ENCODE results near the gene R3HDM1. TPM values are rescaled to one million over a fixed set of nuclear protein-coding genes. Genes with fewer than 3 reads are reported as not detected.

Gene R3HDM1
- total RNA-seq, 2 experiments from 2014 or later: 57.8 to 58.7 TPM

GRCh38 chr2:135744760-135745314, 213.6 kb downstream of the R3HDM1 start:
- POLR2A ChIA-PET: no interaction called here
- CTCF ChIA-PET: interaction anchor here (1.0 to 1.4 kb wide), 2 partner anchors 11 to 15 kb away, joined by 3 to 4 read pairs; no protein-coding TSS in a partner anchor

- ChIA-PET POLR2A (no interaction called here), CTCF (interaction anchor here (1.0 to 1.4 kb wide), 2 partner anchors 10 to 14 kb away, joined by 3 to 4 read pairs; no protein-coding TSS in a partner anchor)
Measured at GRCh38 chr2:135745545-135745944, 214.3 kb downstream of the R3HDM1 start.

GRCh38 chr2:135755573-135755972, 224.3 kb downstream of the R3HDM1 start:
- ChIA-PET POLR2A (no interaction called here), CTCF (interaction anchor here (1.8 kb wide), 1 partner anchor 10 kb away, joined by 4 read pairs; no protein-coding TSS in a partner anchor)

GRCh38 chr2:135756692-135757091, 225.4 kb downstream of the R3HDM1 start:
- POLR2A ChIA-PET: no interaction called here
- CTCF ChIA-PET: interaction anchor here (1.8 kb wide), 1 partner anchor 12 kb away, joined by 4 read pairs; no protein-coding TSS in a partner anchor

- CTCF ChIA-PET: no interaction called here
- POLR2A ChIA-PET: no interaction called here
Measured at GRCh38 chr2:135762022-135762421, 230.7 kb downstream of the R3HDM1 start.

- ChIA-PET POLR2A (no interaction called here), CTCF (no interaction called here)
Measured at GRCh38 chr2:135762530-135762929, 231.2 kb downstream of the R3HDM1 start.

GRCh38 chr2:135768863-135769262, 237.6 kb downstream of the R3HDM1 start:
- ChIA-PET POLR2A (no interaction called here), CTCF (no interaction called here)

- ChIA-PET CTCF (interaction anchor here (1.4 kb wide), 1 partner anchor 78 kb away, joined by 3 read pairs; no protein-coding TSS in a partner anchor), POLR2A (interaction anchor here (0.5 kb wide), 1 partner anchor 25 kb away, joined by 3 read pairs; no protein-coding TSS in a partner anchor)
Measured at GRCh38 chr2:135773319-135773718, 242.0 kb downstream of the R3HDM1 start.

- ChIA-PET POLR2A (no interaction called here), CTCF (interaction anchor here (1.4 kb wide), 1 partner anchor 77 kb away, joined by 3 read pairs; no protein-coding TSS in a partner anchor)
Measured at GRCh38 chr2:135773917-135774316, 242.6 kb downstream of the R3HDM1 start.

Other genes starting within 250 kb of the R3HDM1 start
- gene ZRANB3, start 266 bp upstream of the R3HDM1 start, total RNA-seq: 10 to 100 TPM; 10.2 to 10.7 TPM
- 10 to 100 TPM; 74.6 to 85.0 TPM for gene UBXN4, start 210.4 kb downstream of the R3HDM1 start, total RNA-seq

Measured in activated CD8-positive, alpha-beta memory T cell treated with anti-CD3 and anti-CD28 coated beads for 36 hours (primary cell).